ENCODE results near the gene KLHL41.

GRCh38 chr2:169485650-169486138, 23.8 kb upstream of the KLHL41 start:
- TF ChIP-seq EZH2 (IDR thresholded peaks at IDR 0.05; ENCODE audit: low read length) = no peak
- TF ChIP-seq CTCF (optimal IDR thresholded peaks at IDR 0.05 in 1 of 3, IDR thresholded peaks at IDR 0.05 in 1 of 3, conservative IDR thresholded peaks at IDR 0.05 in 1 of 3; ENCODE audit: extremely low read depth in 1 of 3, insufficient read depth in 2 of 3, low read length in 3 of 3) = no peak
